ELF-1 (cell line): ENCODE results near the gene ETV6.

Experiments used
- DNase-seq: peaks from one replicate; pipeline ENCODE4 v3.0.0-alpha.2; 2016; ENCODE audit warnings: low read depth, low spot score

Gene ETV6

DNA sequence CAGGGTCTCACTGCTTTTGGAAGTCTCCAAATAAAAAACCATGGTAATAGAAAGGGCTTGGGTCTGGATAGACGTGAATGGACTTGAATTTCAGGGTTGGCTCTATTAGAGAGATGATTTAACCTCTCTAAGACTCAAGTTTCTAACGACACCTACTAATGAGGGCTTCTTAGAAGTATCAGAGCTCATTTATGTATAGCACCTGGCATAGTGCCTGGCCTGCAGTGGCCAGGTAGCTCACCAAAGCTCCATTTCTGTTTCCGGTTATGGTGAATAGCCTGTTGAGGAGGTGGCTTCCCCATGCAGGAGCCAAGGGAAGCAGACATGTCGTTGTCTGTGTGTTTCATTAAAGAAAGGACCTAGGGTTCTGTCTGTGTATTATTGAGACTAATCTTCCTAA lies 108.6 kb downstream of the ETV6 start:
- DNase-seq = no peak

DNA sequence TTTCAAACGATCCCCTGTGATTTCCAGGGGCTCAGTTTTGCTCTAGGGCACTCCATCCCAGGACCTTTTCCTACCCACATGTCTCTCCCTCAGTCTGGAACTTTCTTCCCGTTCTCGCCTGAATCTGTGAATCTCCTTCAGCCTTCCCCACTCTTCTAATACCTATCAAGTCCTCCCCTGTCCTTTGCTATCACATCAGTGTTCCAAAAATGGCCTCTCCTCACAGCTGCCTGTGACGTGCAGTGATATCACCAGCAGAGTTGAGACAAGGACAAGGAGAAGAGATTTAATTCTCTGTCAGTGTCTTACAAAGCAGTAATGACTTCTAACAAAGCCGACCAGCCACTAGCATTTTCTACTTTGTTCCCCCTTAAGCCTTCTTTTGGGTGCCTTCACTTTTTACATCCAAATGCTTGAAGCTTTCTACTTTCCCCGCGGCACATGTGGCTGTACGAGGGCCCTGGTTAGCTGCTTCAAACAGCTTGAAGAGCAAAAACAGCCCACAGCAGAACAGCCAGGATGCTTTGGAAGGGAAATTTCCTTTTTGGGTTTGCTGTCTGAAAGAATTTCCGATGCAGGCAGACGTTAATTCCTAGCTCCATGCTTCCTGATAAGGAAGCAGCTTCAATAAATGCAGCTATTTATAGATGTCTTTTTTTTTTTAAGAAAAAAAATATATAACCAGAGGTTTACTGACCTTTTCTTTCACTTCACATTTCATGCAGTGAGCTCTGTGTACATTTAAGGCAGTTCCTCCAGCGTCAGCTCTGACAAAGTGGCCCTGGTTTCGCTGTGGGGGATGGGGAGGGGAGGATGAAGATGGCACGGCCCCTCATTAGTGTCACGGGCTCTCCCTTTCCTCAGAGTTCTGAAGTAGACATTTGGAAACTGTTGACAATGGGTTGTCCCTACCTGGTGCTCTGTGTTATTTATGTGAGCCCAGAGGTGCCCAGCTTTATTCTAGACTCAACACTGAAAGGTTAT lies 109.3 kb downstream of the ETV6 start:
- DNase-seq = no peak

DNA sequence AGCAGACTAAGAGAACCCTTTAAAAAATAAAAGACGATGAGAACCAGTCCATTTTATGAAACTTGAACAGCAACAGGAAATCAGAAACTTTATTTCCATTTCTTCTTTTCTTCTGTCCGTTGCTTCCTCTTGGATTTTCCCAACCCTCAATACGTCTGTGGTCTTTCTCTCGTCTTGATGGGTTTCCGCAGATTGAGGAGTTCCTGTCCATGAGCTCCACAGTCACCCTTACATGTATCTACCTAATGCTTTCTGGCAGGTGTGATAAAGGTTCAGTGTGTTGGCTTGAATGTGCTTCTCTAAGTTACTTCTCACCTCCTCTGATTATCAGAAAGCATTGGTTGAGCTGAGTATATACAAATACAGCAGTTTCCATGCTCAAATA lies 110.0 kb downstream of the ETV6 start:
- no peak for DNase-seq

DNA sequence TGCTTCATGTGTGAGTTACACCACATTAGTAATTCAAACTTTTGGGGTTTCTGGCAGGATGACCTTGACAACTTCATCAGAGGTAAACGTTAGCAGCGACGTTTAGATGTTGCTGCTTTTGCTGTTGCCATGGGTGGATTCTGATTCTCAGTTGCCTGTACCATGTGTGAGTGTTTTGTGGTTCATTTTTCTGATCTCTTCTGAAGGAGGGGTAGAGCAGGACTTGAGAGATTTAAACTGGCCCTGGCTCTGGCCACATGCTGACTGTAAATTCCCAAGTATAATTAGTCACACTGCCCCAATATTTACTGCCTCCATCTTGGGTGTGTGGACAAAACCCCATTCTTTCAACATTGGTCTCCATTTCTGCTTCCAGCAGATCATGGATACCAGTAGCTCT lies 110.4 kb downstream of the ETV6 start:
- no peak for DNase-seq

GRCh38 chr12:11761869-11762567 lies 112.5 kb downstream of the ETV6 start:
- no peak for DNase-seq

DNA sequence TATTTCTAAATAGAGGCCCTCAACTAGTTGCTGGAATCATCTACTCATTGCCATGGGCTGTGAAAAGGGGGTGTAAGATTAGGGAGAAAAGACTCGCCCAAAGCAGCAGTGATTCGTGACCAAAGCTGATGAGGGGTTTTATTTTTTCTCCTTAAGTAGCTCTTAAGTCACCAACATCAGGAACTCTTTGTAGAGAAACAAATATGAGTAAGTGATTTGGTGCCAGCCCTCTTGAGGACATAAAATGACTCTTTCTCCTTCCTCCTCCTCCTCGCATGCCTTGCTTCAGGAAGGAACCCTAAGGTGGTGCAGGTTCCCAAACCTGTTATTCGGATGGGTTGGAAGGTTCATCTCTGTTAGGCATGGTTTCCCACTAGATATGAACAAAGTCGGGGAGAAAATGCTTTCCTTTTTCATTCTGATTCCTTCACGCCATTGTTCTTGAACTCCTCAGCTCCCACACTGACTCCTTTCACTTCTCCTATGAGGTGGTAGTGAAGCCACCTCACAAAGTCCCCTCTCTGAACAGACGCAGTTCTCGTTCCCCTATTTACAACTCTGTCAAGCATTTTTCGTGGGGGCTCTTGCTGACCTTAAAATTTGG lies 113.4 kb downstream of the ETV6 start:
- DNase-seq = no peak

DNA sequence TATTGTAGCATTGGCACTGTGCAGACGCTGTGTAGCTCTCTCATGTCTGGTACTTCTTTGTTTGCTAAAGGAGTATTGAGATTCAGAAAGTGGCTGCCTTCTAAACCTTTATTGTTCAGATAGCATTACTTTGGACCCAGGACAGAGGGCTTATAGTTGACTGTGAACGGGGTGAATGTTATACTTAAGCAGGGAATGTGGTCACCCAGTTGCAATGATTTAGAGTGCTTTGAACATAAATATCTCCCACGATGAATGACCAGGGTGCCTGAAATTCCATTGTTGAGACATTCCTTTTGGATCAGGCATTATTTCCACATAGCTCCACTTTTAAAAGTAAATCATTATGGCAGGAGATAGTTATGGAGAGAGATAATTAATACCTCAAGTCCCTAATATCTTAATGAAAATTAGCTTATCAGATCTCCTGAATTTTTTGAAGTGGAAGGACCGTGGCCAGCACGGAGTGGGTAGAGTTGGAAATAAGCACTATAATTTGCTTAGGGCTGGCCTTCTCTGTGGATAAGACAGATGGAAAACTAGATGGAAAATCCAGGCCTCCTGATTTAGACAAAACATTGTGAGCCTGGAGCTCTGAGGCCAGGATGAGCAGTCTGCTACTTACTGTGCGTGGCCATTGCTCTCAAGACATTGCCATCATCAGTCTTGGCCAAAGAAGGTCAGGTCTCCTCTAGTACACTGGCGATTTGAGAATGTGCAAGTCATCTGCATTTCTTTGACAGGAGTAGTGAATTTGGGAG lies 114.5 kb downstream of the ETV6 start:
- no peak for DNase-seq

- DNase-seq = no peak
These were observed 115.4 kb downstream of the ETV6 start for GRCh38 chr12:11764837-11765236.

GRCh38 chr12:11765421-11765816 lies 115.9 kb downstream of the ETV6 start:
- DNase-seq = no peak

- DNase-seq = peak; percentile 37
These were observed 116.6 kb downstream of the ETV6 start for GRCh38 chr12:11765817-11766794.

- DNase-seq = no peak
These were observed 117.7 kb downstream of the ETV6 start for GRCh38 chr12:11767029-11767724.

- DNase-seq = no peak
These were observed 118.3 kb downstream of the ETV6 start for GRCh38 chr12:11767798-11768197.

GRCh38 chr12:11768233-11768965 lies 118.9 kb downstream of the ETV6 start:
- no peak for DNase-seq

DNA sequence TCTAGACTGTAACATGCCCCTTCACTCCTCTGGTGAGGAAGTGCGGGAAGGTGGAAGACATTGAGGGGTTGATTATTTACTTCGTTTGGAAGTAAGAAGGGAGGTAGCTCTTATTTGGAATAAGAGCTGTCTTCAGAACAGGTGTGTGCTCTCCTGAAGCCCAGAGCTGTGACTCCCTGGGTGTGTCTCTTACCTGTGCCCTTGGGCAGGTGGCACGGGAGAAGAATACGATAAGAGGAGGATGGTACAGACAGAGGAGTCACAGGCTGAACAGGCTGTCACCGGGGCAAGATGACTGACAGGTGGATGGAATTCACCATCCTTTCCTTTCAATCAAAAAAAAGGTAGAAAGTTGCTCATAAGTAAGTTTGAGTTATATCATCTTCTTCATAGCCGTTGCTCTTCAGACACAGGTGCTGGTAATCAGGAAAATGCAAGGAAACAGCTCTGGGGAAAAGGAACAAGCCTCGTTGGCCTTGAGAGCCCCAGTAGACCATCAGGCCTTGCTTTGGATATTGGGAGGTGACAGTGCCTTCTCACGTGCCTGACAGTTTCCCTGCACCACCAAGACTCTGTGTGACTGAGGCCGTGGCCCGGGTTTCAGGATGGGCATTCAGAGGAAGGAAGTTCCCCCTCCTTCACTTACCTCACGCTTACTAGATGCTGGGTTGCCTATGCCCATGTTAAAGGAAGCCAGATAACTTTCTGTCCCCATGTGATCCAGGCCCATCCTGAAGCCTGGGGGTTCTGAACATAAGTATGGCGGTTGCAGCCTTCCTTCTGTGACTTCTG lies 120.4 kb downstream of the ETV6 start:
- DNase-seq = no peak

DNA sequence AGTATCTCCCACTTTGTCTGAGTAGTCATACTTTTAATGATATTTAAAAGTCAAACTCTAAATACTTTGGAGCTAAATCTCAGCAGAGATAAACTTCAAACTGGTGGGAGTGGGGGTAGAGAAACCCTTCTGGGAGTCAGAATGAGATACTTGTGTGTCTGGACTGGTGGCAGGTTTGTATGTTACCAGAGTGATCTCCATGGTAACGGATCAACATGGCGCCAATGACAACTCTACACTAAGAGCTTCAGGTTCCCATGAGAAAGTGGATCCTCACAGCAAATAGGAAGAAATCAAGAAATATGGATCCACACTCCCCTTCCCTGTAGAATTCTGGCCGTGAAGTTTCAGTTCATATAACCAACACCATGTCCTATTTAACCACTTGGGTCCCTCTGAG lies 121.9 kb downstream of the ETV6 start:
- DNase-seq = no peak

- no peak for DNase-seq
These were observed 122.5 kb downstream of the ETV6 start for GRCh38 chr12:11771895-11772502.

DNA sequence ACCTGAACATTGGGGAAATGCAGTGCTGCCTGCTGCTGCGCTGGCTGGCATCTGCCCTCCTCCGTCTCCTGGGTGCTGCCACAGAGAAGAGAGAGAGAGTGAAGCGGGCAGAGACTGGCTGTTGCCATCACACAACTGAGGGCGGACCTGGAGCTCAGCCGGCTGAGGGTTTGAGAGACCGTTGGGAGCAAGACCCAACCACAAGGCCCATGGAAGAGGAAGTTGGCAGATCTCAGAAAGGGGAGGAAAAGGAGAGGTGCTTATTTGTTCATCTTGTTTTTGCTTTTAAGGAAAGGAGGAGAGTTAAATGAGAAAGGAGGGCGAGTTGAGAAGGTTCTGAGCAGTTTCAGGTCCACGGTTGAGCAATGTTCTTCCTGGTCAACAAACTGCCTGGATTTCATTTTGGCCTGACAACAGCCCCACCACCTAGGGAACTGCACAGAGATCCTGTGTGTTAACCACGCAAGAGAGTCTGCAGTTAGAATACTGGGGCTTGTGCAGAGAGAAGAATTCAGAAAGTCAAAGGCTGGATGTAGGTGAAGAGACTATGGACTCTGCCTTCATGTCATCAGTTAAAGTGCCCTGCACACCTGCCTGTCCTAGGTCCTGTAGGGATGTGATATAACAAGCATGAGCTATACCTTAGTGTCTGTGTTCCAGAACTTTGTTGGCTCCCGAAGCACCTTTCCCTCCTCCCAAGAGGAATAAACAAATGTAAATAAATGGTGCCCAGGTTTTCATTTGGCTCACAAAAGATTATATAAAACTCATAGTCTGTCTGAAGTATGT lies 124.6 kb downstream of the ETV6 start:
- DNase-seq = no peak
